Activated effector memory CD4-positive, alpha-beta T cell treated with anti-CD3 and anti-CD28 coated beads, Interleukin-2, amount 50 U/mL, for 16 hours (primary cell): Measurements from ENCODE around the gene PHACTR3.
A peak's percentile ranks its signal among the peaks of the same experiment; 100 is the strongest.

Source experiments
- DNase-seq: peaks from one replicate; pipeline ENCODE4 v3.0.0-alpha.2; 2020

Gene PHACTR3

GRCh38 chr20:59708326-59708725, 104.0 kb downstream of the PHACTR3 start:
- no peak for DNase-seq

- no peak for DNase-seq
These were observed 105.3 kb downstream of the PHACTR3 start for GRCh38 chr20:59709636-59710035.

- no peak for DNase-seq
These were observed 113.7 kb downstream of the PHACTR3 start for GRCh38 chr20:59718071-59718470.

GRCh38 chr20:59718751-59719150, 114.4 kb downstream of the PHACTR3 start:
- DNase-seq: no peak

- no peak for DNase-seq
These were observed 115.7 kb downstream of the PHACTR3 start for GRCh38 chr20:59720013-59720412.

- no peak for DNase-seq
These were observed 117.0 kb downstream of the PHACTR3 start for GRCh38 chr20:59721386-59721785.

- no peak for DNase-seq
These were observed 118.8 kb downstream of the PHACTR3 start for GRCh38 chr20:59723108-59723500.

- no peak for DNase-seq
These were observed 119.5 kb downstream of the PHACTR3 start for GRCh38 chr20:59723607-59724456.

GRCh38 chr20:59724457-59725366, 120.4 kb downstream of the PHACTR3 start:
- no peak for DNase-seq

GRCh38 chr20:59725476-59726280, 121.3 kb downstream of the PHACTR3 start:
- no peak for DNase-seq

- DNase-seq: no peak
These were observed 121.9 kb downstream of the PHACTR3 start for GRCh38 chr20:59726281-59726595.

GRCh38 chr20:59728722-59729430, 124.5 kb downstream of the PHACTR3 start:
- peak; percentile 49 for DNase-seq

- no peak for DNase-seq
These were observed 125.2 kb downstream of the PHACTR3 start for GRCh38 chr20:59729506-59729905.

GRCh38 chr20:59730722-59731121, 126.4 kb downstream of the PHACTR3 start:
- no peak for DNase-seq

- DNase-seq: no peak
These were observed 127.0 kb downstream of the PHACTR3 start for GRCh38 chr20:59731376-59731775.

GRCh38 chr20:59733351-59733750, 129.0 kb downstream of the PHACTR3 start:
- no peak for DNase-seq

GRCh38 chr20:59735486-59735885, 131.1 kb downstream of the PHACTR3 start:
- DNase-seq: peak; percentile 25

- DNase-seq: peak; percentile 25
These were observed 131.6 kb downstream of the PHACTR3 start for GRCh38 chr20:59735917-59736316.

- DNase-seq: peak; percentile 43
These were observed 132.0 kb downstream of the PHACTR3 start for GRCh38 chr20:59736366-59736765.

GRCh38 chr20:59737073-59737666, 132.8 kb downstream of the PHACTR3 start:
- DNase-seq: peak; percentile 28

GRCh38 chr20:59737816-59738215, 133.5 kb downstream of the PHACTR3 start:
- DNase-seq: peak; percentile 34

- DNase-seq: peak; percentile 8
These were observed 134.5 kb downstream of the PHACTR3 start for GRCh38 chr20:59738851-59739250.
